ENCODE measurements around the gene PITPNM1.

DNA sequence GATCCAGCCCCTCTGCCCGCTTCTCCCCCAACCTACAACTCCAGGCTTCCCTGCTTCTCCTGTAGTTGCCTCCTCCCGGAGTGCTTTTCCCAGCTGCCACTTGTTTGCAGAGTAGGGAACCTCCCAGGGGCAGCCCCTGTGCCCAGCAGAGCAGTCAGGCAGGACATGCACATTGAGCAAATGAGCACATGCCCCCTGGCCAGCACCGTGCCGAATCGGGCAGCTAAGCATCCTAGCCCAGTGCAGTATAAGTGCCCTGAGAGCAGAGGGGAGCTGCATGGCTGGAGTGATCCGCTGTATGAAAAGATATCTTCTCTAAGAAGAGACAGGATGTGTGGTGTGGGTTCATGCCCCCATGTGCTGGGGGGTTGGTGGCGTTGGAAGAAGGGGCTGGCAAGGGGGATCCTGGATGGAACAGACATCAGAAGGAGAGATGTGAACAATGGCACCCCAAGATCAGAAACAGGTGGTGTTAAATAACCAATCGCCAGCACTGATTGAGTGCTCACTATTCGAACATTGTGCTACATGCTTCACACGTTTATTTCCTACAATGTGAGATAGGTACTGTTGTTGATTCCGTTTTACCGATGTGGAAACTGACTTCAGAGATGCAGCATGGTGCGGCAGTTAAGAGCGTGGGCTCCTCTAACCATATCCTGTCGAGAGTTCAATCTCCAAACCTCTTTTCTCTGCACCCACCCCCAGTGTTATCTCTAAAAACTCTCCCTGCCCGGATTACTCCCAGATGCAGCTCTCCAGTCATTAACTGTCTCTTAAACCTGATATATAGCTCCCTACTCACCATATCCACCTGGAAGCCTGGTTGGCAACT lies 21.1 kb downstream of the PITPNM1 start:
- TF ChIP-seq, protein P1, sequence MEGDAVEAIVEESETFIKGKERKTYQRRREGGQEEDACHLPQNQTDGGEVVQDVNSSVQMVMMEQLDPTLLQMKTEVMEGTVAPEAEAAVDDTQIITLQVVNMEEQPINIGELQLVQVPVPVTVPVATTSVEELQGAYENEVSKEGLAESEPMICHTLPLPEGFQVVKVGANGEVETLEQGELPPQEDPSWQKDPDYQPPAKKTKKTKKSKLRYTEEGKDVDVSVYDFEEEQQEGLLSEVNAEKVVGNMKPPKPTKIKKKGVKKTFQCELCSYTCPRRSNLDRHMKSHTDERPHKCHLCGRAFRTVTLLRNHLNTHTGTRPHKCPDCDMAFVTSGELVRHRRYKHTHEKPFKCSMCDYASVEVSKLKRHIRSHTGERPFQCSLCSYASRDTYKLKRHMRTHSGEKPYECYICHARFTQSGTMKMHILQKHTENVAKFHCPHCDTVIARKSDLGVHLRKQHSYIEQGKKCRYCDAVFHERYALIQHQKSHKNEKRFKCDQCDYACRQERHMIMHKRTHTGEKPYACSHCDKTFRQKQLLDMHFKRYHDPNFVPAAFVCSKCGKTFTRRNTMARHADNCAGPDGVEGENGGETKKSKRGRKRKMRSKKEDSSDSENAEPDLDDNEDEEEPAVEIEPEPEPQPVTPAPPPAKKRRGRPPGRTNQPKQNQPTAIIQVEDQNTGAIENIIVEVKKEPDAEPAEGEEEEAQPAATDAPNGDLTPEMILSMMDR (IDR thresholded peaks at IDR 0.05), result no peak
- no peak for TF ChIP-seq POLR2A (IDR thresholded peaks at IDR 0.05)

All from thyroid gland (tissue), 4 donors.